ENCODE data around the gene SAE1.

The SAE1 gene

DNA sequence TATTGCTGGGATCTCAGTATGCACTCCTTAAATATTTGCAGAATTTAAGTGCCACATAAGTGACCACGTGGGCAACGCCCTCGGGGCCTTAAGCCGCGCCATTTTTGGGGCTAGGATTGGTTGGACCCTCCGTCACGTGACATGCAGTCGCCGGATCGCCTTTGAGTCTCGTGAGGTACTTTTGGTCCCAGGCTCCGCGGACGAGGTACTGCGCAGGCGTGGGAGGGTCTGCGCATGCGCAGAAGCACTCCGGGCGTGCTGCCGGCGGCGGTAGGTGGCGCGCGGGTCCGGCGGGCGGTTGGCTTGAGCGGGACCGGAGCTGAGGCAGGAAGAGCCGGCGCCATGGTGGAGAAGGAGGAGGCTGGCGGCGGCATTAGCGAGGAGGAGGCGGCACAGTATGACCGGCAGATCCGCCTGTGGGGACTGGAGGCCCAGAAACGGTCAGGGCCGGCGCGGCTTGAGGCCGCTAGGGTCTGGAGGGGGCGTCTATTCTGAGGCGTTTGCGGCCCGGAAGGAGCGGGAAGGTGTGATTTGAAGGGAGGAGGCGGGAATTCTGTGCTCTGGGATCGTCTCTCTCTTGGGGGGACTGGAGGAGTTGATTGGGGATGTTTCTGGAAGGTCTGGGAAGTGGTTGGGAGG is at the start of gene SAE1:
TSS of gene SAE1 (plus strand) at position 247 of the 639 bp plus-strand sequence. CDS start at position 343, 96 bp downstream.
- DNase-seq (ENCODE audit: low read depth, low spot score): peak; percentile 99
- in situ Hi-C loops (cut with HindIII; ENCODE audit: low sequenced_read_pairs): no loop called here
- H3K4me3 ChIP-seq (ENCODE audit: low read depth, low read length): peak within 1 kb of the TSS; percentile 93
- TF ChIP-seq CTCF (IDR thresholded peaks at IDR 0.05; ENCODE audit: low read depth, low read length): peak; percentile 58

DNA sequence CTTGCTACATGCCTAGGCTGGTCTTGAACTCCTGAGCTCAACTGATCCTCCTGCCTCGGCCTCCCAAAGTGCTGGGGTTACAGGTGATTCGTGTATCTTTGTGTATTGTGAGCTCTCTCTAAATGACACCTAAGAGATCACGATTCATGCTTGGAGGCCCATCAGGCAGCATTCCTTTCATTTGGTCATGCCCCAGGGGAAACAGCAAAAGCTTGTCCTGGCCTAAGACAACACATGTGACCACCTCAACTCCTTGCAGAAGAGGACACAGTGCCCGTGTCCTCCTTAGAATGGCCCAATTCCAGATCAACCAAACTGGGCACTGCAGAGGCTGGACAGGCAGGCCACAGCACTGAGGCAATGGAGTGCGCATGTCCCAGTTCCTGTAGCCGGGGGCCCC is 49.5 kb upstream of the SAE1 start:
- H3K4me3 ChIP-seq (ENCODE audit: low read depth, low read length): no peak overlapping the region
- no peak for DNase-seq (ENCODE audit: low read depth, low spot score)
- in situ Hi-C loops (cut with HindIII; ENCODE audit: low sequenced_read_pairs): no loop called here
- no peak for TF ChIP-seq CTCF (IDR thresholded peaks at IDR 0.05; ENCODE audit: low read depth, low read length)

DNA sequence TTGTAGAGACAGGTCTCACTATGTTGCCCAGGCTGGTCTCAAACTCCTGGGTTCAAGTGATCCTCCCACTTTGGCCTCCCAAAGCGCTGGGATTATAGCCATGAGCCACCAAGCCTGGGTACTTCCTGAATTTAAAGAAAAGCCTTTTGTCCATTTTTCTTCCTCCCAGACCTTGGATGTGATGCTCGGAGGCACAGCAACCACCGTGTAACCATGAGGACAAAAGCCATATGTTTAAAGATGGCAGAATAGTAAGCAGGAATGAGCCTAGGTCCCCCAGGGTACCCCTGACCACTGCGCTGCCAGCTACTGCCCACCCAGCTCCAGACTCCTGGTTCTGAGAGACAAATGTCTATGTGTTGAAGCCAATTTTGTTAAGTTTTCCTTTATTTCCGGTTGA is 48.1 kb upstream of the SAE1 start:
- in situ Hi-C loops (cut with HindIII; ENCODE audit: low sequenced_read_pairs): no loop called here
- no peak for TF ChIP-seq CTCF (IDR thresholded peaks at IDR 0.05; ENCODE audit: low read depth, low read length)
- DNase-seq (ENCODE audit: low read depth, low spot score): no peak
- H3K4me3 ChIP-seq (ENCODE audit: low read depth, low read length): no peak overlapping the region

DNA sequence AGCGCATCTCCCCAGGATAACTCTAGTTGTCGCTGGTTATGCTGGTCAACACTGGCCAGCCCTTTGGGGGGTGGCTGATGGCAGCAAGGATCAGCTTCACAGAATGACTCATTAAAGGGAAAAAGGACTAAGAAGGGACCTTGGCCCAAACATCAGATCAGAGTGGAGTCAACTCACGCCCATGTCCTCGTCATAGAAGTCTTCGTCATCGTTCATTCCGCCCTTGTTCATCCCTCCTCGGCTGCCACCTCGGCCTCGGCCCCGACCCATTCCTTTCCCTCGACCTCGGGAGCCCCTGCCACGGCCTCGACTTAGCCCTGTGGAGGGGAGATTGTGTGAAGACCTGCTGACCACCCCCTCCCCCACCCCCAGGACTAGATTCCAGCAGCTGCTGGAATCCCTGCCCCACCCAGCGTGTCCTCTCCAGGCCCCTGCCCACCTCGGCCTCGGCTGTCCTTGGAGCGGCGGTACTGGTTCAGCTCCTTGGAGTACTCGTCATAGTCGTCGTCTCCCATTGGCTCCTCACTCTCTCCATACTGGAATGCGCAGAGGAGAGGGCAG is 45.7 kb upstream of the SAE1 start:
- no peak for DNase-seq (ENCODE audit: low read depth, low spot score)
- TF ChIP-seq CTCF (IDR thresholded peaks at IDR 0.05; ENCODE audit: low read depth, low read length): no peak
- in situ Hi-C loops (cut with HindIII; ENCODE audit: low sequenced_read_pairs): no loop called here
- H3K4me3 ChIP-seq (ENCODE audit: low read depth, low read length): no peak overlapping the region

GRCh38 chr19:47086280-47086679 is 44.4 kb upstream of the SAE1 start:
- no peak for TF ChIP-seq CTCF (IDR thresholded peaks at IDR 0.05; ENCODE audit: low read depth, low read length)
- DNase-seq (ENCODE audit: low read depth, low spot score): no peak
- H3K4me3 ChIP-seq (ENCODE audit: low read depth, low read length): no peak overlapping the region
- in situ Hi-C loops (cut with HindIII; ENCODE audit: low sequenced_read_pairs): no loop called here

GRCh38 chr19:47089767-47090350 is 40.8 kb upstream of the SAE1 start:
- TF ChIP-seq CTCF (IDR thresholded peaks at IDR 0.05; ENCODE audit: low read depth, low read length): no peak
- no peak for DNase-seq (ENCODE audit: low read depth, low spot score)
- no peak overlapping the region for H3K4me3 ChIP-seq (ENCODE audit: low read depth, low read length)
- in situ Hi-C loops (cut with HindIII; ENCODE audit: low sequenced_read_pairs): no loop called here
